Uterus (tissue), 2 donors: ENCODE measurements around the gene ZNF302.

Experiments used
- CTCF ChIP-seq, 4 experiments: fragments of 200-600 bp in 2 of 4; fragments of 450-650 bp in 2 of 4; sonication (generic) in 2 of 4; IDR thresholded peaks; one replicate each; pipeline ENCODE4 v1.5.1; 2016 to 2019; ENCODE audit warnings: antibody characterized with exemption in 4 of 4, mild to moderate bottlenecking in 2 of 4, moderate library complexity in 1 of 4
- POLR2A ChIP-seq, 2 donors: fragments of 450-650 bp; IDR thresholded peaks; one replicate each; pipeline ENCODE4 v1.6.1; 2016; ENCODE audit warnings: antibody characterized with exemption in 2 of 2, mild to moderate bottlenecking in 1 of 2, moderate library complexity in 1 of 2

- TF ChIP-seq CTCF (IDR thresholded peaks at IDR 0.05) (no peak), POLR2A (IDR thresholded peaks at IDR 0.05) (no peak)
Observed at GRCh38 chr19:34678085-34678412, 571 bp downstream of the ZNF302 start.
